NT2/D1 (cell line): ENCODE data around the gene STOML1.

Experiments
- DNase-seq: peaks from one replicate; pipeline ENCODE4 v3.0.0-alpha.2; 2011; ENCODE audit warnings: low read depth, low spot score
- H3K27me3 ChIP-seq: 2 replicates; pipeline ENCODE4 v1.6.0; 2011; ENCODE audit warnings: mild to moderate bottlenecking; ENCODE audit not compliant: insufficient read length, insufficient read depth
- H3K36me3 ChIP-seq: 2 replicates; pipeline ENCODE4 v1.6.1; 2011; ENCODE audit warnings: mild to moderate bottlenecking, low read length, mixed read lengths; ENCODE audit not compliant: insufficient read depth, insufficient read length
- H3K4me1 ChIP-seq: 2 replicates; pipeline ENCODE4 v1.5.1; 2011; ENCODE audit not compliant: insufficient read depth, insufficient read length
- H3K4me3 ChIP-seq: 2 replicates; pipeline ENCODE4 v1.5.1; 2011; ENCODE audit warnings: low read depth; ENCODE audit not compliant: insufficient read length
- H3K9ac ChIP-seq: 2 replicates; pipeline ENCODE4 v1.6.0; 2011; ENCODE audit warnings: low read depth; ENCODE audit not compliant: insufficient read length
- H3K9me3 ChIP-seq: 2 replicates; pipeline ENCODE4 v1.5.1; 2011; ENCODE audit warnings: mild to moderate bottlenecking, low read length; ENCODE audit not compliant: insufficient read depth
- SUZ12 ChIP-seq: IDR thresholded peaks from 2 replicates; pipeline ENCODE4 v1.6.1; 2011; ENCODE audit not compliant: insufficient read length, insufficient read depth; ENCODE audit errors: extremely low read depth
- YY1 ChIP-seq: IDR thresholded peaks from 2 replicates; pipeline ENCODE4 v1.6.1; 2011; ENCODE audit not compliant: insufficient read length, insufficient read depth
- ZNF274 ChIP-seq: IDR thresholded peaks from 2 replicates; pipeline ENCODE4 v1.6.1; 2011; ENCODE audit warnings: mild to moderate bottlenecking, low read depth, low read length

Gene STOML1

GRCh38 chr15:74027688-74028087 is 35.6 kb upstream of the STOML1 start:
- no peak overlapping the region for H3K9ac ChIP-seq
- DNase-seq = no peak
- TF ChIP-seq YY1 (no peak), ZNF274 (no peak), SUZ12 (no peak)
- no peaks in the 10 kb centered on the region for H3K9me3 ChIP-seq
- H3K27me3 ChIP-seq = no peaks in the 10 kb centered on the region
- H3K4me3 ChIP-seq = no peak overlapping the region
- H3K36me3 ChIP-seq = peaks cover 63% of the 10 kb centered on the region
- peaks cover 2% of the 10 kb centered on the region for H3K4me1 ChIP-seq

DNA sequence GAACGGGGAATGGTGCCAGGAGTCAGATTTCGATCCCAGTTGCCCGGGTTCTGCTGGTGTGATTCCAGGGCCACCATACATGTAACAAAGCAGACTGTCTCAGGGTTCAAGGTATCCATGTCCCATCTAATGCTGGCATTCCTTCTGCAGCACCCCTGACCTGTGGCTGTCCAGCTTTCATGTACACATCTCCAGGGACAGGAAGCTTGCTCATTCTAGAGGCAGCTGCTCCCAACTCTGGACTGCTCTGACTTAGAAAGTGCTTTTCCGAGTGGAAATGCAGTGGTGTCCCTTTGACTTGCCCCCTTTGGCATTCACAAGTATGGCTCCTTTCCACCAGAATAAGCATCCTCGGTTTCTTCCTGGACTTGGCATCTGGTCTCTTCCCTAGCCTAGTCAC is 33.3 kb upstream of the STOML1 start:
- TF ChIP-seq SUZ12 = no peak
- H3K9ac ChIP-seq = no peak overlapping the region
- peaks cover 2% of the 10 kb centered on the region for H3K4me1 ChIP-seq
- no peaks in the 10 kb centered on the region for H3K9me3 ChIP-seq
- peaks cover 60% of the 10 kb centered on the region for H3K36me3 ChIP-seq
- no peaks in the 10 kb centered on the region for H3K27me3 ChIP-seq
- no peak overlapping the region for H3K4me3 ChIP-seq
- DNase-seq = no peak

DNA sequence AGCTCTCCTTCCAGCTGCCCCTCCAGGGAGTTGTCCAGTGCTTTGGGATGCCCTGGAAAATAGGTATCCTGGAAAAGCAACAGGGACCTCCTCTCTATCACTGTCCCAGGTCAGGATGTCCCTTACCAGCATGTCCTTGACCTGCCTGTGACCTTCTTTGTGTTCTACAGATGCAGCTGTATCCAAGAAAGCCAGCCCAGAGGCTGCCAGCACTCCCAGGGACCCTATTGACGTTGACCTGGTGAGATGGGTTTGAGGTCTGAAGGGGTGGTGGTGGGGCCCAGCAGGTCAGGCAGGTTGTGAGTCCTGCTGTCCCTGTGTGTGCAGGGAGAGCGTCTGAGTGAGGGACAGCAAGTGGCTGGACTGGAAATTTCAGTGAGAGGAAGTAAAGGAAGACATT is 32.6 kb upstream of the STOML1 start:
- peaks cover 60% of the 10 kb centered on the region for H3K36me3 ChIP-seq
- no peaks in the 10 kb centered on the region for H3K27me3 ChIP-seq
- no peak for DNase-seq
- H3K9me3 ChIP-seq = no peaks in the 10 kb centered on the region
- peaks cover 2% of the 10 kb centered on the region for H3K4me1 ChIP-seq
- H3K9ac ChIP-seq = no peak overlapping the region
- TF ChIP-seq SUZ12 (no peak), YY1 (no peak), ZNF274 (no peak)
- no peak overlapping the region for H3K4me3 ChIP-seq

- H3K9ac ChIP-seq = no peak overlapping the region
- H3K4me3 ChIP-seq = no peak overlapping the region
- peaks cover 65% of the 10 kb centered on the region for H3K36me3 ChIP-seq
- DNase-seq = no peak
- TF ChIP-seq ZNF274 (no peak), SUZ12 (no peak)
- peaks cover 2% of the 10 kb centered on the region for H3K4me1 ChIP-seq
- no peaks in the 10 kb centered on the region for H3K9me3 ChIP-seq
- no peaks in the 10 kb centered on the region for H3K27me3 ChIP-seq
Measured at GRCh38 chr15:74022706-74023470, 30.8 kb upstream of the STOML1 start.

GRCh38 chr15:74019734-74020133 is 27.6 kb upstream of the STOML1 start:
- TF ChIP-seq YY1 (no peak), SUZ12 (no peak), ZNF274 (no peak)
- H3K36me3 ChIP-seq = peaks cover 48% of the 10 kb centered on the region
- H3K9ac ChIP-seq = no peak overlapping the region
- H3K4me1 ChIP-seq = no peaks in the 10 kb centered on the region
- no peaks in the 10 kb centered on the region for H3K9me3 ChIP-seq
- H3K27me3 ChIP-seq = no peaks in the 10 kb centered on the region
- no peak overlapping the region for H3K4me3 ChIP-seq
- DNase-seq = no peak

GRCh38 chr15:74013374-74013894 is 21.3 kb upstream of the STOML1 start:
- Histone ChIP-seq H3K27me3 (no peaks in the 10 kb centered on the region), H3K36me3 (peaks cover 14% of the 10 kb centered on the region), H3K9ac (no peak overlapping the region), H3K4me3 (no peak overlapping the region), H3K9me3 (no peaks in the 10 kb centered on the region), H3K4me1 (no peaks in the 10 kb centered on the region)
- DNase-seq = no peak
- no peak for TF ChIP-seq YY1
- TF ChIP-seq ZNF274 = no peak
- TF ChIP-seq SUZ12 = no peak

- no peak overlapping the region for H3K4me3 ChIP-seq
- H3K4me1 ChIP-seq = peaks cover 4% of the 10 kb centered on the region
- no peaks in the 10 kb centered on the region for H3K9me3 ChIP-seq
- H3K36me3 ChIP-seq = peaks cover 25% of the 10 kb centered on the region
- H3K27me3 ChIP-seq = no peaks in the 10 kb centered on the region
- H3K9ac ChIP-seq = no peak overlapping the region
- DNase-seq = no peak
- TF ChIP-seq SUZ12 = no peak
- TF ChIP-seq YY1 = no peak
- TF ChIP-seq ZNF274 = no peak
Measured at GRCh38 chr15:74011610-74012009, 19.5 kb upstream of the STOML1 start.
